ENCODE data around the gene GRIN1.

- no peak for TF ChIP-seq CTCF (IDR thresholded peaks at IDR 0.05; ENCODE audit: poor library complexity)
- TF ChIP-seq EZH2 (IDR thresholded peaks at IDR 0.05; ENCODE audit: borderline replicate concordance) = no peak
- no peak for TF ChIP-seq EZH2phosphoT487 (IDR thresholded peaks at IDR 0.05; ENCODE audit: low read depth, severe bottlenecking, unreplicated experiment)
Observed at GRCh38 chr9:137110147-137110910, 28.6 kb upstream of the GRIN1 start.

Data from hepatocyte (in vitro differentiated cells).